Stimulated activated CD4-positive, alpha-beta T cell treated with anti-CD3 and anti-CD28 coated beads, Interleukin-4, amount 100 ng/mL, for 4 hours (primary cell): ENCODE data around the gene BCKDHA.

Experiments used
- DNase-seq, 2 experiments: peaks; one replicate each; pipeline ENCODE4 v3.0.0-alpha.2; 2020

The BCKDHA gene

DNA sequence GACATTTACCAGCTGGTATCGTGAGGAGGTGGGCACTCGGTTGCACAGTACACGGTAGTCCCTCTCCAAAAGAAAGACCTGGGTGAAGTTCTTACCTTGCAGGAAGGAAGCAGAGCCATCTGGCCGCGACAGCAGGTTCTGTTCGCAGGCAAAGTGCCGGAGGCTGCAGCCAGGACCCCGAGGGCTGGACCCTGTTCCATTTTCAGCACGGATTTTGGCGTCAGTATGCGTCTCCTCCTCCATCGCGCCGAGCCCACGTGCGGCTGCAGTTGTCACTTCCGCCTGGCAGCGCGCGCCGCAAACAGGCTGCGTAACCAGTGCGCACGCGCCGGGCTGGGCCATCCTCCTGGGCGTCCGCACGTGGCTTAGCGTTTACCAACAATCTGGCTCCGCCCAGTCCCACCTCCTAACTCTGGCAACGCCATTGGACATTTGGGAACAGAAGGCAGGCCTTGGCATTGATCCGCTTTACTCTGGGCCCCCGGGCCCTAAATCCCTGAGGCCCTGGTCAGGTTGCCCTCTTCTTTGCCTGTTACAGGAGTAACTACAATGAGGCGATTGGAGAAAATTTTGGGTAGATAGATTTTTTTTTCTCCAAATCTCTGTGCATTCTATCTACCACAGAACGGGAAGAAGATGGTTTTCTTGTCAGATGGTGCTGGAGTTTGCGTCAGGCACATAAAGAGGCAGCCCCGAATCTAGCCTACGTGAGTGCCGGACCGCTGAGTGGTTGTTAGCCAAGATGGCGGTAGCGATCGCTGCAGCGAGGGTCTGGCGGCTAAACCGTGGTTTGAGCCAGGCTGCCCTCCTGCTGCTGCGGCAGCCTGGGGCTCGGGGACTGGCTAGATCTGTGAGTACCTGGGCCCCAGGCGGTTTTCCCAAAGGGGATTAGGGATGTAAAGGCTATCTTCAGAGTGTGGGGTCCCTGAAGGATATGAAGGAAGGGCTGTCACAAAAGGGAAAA lies at the start of gene BCKDHA, which contains the start of gene EXOSC5:
TSS of gene BCKDHA (plus strand) at position 733 of the 964 bp plus-strand sequence. CDS start at position 743, 10 bp downstream.
TSS of gene EXOSC5 (minus strand) at position 274 of the 964 bp plus-strand sequence. CDS start at position 243, 31 bp downstream.
- peak; percentile 97 to 100 for DNase-seq

DNA sequence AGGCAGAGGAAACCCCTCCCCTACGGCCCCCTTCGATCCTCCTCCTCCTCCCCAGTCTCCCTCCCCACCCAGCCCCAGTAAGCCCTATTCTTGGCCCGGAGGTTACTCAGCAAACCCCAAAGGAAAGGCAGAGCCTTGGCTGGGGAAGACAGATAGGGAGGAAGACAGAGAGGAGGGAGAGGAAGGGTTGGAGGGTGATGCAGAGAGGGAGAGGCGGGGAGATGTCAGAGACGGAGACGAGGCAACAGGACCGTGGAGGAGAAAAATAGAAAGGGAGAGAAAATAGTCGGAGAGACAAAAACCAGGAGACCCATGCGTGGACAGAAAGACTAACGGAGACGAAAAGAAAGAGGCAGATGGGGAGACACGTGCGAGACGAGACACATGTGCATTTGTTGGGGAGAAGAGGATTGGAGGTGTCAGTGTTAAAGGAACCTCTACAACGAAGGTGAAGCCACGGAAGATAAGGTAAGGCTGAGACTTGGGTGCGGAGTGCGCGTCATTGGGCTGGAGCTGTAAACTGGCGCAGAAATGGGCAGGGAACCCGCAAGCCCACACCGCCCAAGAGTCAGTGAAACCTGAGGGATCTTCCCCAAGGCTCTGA lies 46.8 kb upstream of the BCKDHA start:
- DNase-seq, result no peak

DNA sequence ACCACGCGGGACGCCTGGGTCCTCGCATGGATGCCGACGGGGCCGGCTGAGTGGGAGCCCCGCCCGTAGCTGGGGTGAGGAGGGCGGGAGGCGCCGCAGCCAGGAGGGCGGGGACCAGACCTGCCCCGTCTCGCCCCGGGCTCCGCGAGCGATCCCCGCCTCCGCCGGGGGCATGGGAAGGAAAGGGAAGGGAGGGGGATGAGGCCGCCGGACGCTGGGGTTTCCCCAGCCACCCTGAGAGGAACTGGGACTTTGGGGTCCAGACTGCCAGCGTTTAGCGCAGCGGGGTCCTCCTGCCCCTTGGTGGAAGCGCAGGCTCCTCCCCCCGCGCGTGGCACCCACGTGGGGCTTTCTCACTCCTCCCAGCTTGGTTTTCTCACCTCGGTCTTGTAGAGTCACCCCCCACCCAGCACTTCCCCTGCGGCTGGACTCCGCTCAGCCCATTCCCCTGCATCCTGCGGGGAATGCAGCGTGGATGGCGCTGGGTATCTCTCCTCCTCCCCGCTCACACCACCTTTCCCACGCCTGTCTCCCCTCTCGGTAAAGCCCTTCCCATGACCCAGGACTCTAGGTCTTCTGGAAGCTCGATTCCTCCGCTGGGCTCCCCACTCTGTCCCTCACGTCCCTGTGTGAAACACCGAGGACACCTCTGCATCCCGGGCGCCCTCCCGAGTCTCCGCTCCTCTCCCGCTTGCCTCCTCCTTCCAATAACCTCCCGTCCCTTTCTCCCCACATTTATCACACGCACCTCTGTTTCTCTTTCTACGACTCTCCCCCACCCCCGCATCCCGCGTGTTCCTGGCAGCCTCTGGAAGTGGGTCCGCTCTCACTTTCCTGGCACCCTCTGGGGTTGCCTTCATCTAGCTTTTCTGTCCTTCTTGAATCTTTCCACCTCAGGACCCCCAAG lies 46.0 kb upstream of the BCKDHA start:
- DNase-seq, result peak; percentile 74 to 87

DNA sequence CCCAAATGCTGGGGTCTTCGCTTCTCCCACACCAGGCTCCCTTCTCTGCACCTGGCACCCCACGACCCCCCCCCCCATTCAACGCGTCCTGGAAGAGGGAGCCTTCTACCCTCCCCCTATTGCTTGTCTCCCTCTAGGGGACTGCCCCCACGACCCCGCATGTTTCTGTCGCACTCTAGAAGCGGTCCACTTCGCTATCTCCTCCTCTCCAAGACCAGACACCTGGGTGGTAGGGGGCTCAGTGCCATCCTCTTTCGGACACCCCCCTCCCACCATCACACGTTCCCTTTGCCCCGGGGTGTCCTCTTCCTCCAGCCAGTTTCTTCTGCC lies 45.4 kb upstream of the BCKDHA start:
- DNase-seq, result no peak

GRCh38 chr19:41352609-41353465 lies 44.8 kb upstream of the BCKDHA start:
- DNase-seq, result peak; percentile 76 to 78

DNA sequence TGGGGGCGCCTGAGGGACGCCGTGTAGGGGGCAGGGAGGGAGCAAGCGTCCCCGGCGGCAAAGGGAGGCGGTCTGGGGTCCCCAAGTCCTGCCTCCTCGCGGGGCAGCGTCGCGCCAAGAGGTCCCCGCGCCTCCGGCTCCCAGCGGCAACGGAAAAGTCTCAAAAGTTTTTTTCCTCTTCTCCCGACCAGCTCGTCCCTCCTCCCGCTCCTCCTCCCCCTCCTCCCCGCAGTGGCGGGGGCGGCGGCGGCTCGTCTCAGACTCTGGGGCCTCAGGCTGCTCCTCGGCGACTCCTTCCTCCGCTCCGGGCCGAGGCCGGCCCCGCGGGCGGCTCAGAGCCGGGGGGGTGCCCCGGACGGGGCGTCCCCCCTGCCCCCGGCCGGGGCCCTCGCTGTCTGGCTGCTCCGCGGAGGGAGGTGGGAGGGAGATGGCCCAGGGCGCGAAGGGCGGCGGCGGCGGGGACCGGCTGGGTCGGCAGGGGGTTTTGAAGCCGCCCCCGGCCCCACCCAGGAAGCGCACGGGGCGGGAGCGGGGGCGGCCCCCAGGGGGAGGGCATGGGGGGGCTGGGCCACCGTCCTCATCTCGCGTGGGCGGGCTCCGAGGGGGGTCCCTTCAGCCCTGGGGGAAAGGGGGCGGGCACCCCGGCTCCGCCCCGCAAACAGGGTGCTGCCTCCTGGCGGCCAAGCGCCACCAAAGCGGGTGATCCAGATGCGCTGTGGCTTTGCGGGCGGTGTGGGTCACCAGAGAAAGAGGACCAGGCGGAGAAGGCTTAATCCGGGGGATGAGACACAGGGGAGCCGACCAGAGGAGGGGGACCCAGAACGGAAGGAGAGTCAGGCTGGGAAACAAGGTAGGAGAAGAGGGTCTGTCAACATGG lies 43.9 kb upstream of the BCKDHA start, which contains the start of gene TGFB1:
TSS of gene TGFB1 (minus strand) at position 457 of the 877 bp plus-strand sequence. CDS start 878 bp downstream, outside the sequence.
- peak; percentile 94 for DNase-seq

DNA sequence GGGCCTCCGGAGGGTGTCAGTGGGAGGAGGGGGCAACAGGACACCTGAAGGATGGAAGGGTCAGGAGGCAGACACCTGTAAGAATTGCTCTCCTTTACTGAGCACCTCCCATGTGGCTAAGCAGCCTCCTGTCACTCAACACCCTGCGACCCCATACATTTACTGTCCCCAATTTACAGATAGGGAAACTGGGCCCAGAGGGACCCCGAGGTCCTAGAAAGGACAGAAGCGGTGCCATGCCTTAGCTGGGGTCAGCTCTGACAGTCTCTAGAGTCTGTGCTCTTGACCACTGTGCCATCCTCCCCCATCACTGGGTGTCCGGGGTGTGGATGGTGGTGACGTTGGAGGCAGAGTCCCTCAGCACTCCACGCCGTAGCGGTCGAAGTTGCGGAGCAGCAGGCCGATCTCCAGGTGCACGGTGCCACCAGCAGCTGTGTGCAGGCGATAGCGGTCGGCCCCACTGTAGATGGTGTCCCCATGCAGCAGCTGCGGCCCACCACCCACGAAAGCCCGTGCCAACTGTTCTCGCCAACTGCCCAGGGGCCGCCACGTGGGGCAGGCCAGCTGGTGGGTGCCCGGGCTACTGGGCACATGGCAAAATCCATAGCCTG lies 43.2 kb upstream of the BCKDHA start:
- DNase-seq, result no peak

GRCh38 chr19:41355035-41355434 lies 42.6 kb upstream of the BCKDHA start:
- no peak for DNase-seq

- no peak for DNase-seq
Measured at GRCh38 chr19:41355802-41356201, 41.8 kb upstream of the BCKDHA start.

GRCh38 chr19:41356984-41357739 lies 40.5 kb upstream of the BCKDHA start:
- DNase-seq, result peak in 1 of 2 experiments; percentile 59

GRCh38 chr19:41357746-41358145 lies 39.9 kb upstream of the BCKDHA start:
- DNase-seq, result no peak

DNA sequence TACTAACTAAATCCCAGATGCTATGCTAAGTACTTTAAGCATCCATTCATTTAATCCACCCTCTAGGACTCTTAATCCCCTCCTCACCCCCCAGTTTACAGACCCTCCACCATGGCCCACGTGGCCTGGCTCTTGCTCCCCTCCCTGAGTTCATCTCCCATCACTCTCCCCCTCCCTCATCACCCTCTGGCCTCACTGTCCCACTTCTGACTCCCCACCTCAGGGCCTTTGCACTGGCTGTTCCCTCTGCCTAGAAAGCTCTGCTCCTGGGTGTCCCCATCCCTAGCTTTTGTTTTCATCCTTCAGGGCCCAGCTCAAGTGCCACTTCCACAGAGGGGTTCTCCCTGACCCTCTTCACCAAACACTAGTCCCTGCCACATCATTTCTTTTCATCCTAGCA lies 37.9 kb upstream of the BCKDHA start:
- DNase-seq, result no peak

GRCh38 chr19:41362143-41362847 lies 35.3 kb upstream of the BCKDHA start:
- DNase-seq, result no peak

DNA sequence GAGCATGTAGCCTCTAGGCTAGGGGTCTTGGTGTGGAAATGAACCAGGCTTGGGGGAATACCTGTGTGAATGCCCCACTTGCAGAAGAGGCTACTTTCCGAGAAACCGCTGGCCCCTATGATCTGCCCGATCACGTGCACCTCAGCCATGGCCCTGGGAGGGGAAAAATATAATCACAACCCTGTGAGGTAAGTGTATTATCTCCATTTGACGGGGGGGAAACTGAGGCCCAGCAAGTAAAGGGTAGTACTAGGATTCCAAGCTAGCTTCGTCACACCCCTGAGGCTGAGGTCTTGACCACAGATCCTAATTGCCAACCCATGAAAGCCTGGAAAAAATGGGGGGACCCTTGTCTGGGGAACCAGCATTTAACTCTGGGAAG lies 34.3 kb upstream of the BCKDHA start:
- no peak for DNase-seq

DNA sequence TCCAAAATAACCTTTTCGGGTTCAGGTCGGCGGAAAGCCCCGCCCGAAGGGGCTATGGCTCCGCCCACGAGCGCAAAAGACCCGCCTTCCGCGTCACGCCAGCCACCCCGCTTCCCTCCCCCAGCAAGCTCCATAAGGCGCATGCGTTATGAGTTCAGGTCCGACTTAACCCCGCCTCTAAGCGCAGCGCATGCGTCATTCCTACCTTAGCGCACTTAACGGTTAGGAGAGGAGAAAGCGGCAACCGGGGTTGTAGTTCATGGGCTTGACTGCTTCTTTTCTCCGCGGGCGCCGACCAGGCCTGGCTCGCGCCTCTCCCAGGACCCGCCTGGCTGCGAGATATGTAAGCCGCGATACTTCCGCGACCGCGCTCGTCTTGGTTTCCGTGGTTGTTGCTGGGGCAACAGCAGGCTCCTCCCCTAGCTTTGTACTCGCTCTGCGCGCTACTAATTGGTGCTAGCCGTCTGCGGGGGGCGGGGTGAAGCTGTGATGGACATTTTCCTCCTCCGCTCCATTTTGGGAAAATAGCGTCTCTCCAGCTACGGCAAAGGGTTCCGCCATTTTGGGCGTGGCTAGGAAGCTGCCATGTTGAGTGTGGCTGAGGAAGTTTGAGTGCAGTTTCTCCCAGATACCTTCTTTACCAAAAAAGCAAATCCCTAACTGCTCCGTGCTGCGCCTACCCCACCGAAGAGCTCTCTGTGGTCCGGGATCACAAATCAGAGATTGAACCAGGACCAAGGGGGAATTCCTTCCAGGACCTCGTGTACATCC lies 33.7 kb upstream of the BCKDHA start, which contains the start of gene B9D2:
TSS of gene B9D2 (minus strand) at position 397 of the 771 bp plus-strand sequence. CDS start 630 bp downstream, outside the sequence.
- peak; percentile 93 to 98 for DNase-seq

- DNase-seq, result no peak
Measured at GRCh38 chr19:41364524-41365391, 32.9 kb upstream of the BCKDHA start.

- no peak for DNase-seq
Measured at GRCh38 chr19:41366089-41366488, 31.5 kb upstream of the BCKDHA start.
